Measurements from ENCODE around the gene AFTPH. TPM values are rescaled to one million over a fixed set of nuclear protein-coding genes. Genes with fewer than 3 reads are reported as not detected.

AFTPH gene
- total RNA-seq, 1 donor from 2014 or later: 11.3 TPM

- intact Hi-C loops (cut with micrococcal nuclease): no loop called here
- peaks cover 2% of the 10 kb centered on the region for H3K36me3 ChIP-seq
- no peak overlapping the region for H3K4me3 ChIP-seq
- DNase-seq: no peak
- no peak for TF ChIP-seq CTCF (IDR thresholded peaks at IDR 0.05; ENCODE audit: borderline replicate concordance)
- H3K27me3 ChIP-seq (ENCODE audit: low read depth): no peaks in the 10 kb centered on the region
- no peak overlapping the region for H3K27ac ChIP-seq (replicated peaks)
- no peaks in the 10 kb centered on the region for H3K9me3 ChIP-seq (replicated peaks)
- peaks cover 9% of the 10 kb centered on the region for H3K4me1 ChIP-seq
Observed at GRCh38 chr2:64627860-64628841, 104.0 kb downstream of the AFTPH start.

GRCh38 chr2:64629329-64629781 lies 105.2 kb downstream of the AFTPH start:
- Histone ChIP-seq H3K9me3 (replicated peaks) (no peaks in the 10 kb centered on the region), H3K27me3 (ENCODE audit: low read depth) (no peaks in the 10 kb centered on the region), H3K27ac (replicated peaks) (no peak overlapping the region), H3K4me1 (peaks cover 9% of the 10 kb centered on the region), H3K4me3 (no peak overlapping the region), H3K36me3 (peaks cover 14% of the 10 kb centered on the region)
- DNase-seq: no peak
- TF ChIP-seq CTCF (IDR thresholded peaks at IDR 0.05; ENCODE audit: borderline replicate concordance): no peak
- intact Hi-C loops (cut with micrococcal nuclease): no loop called here

GRCh38 chr2:64629875-64630274 lies 105.7 kb downstream of the AFTPH start:
- Histone ChIP-seq H3K27me3 (ENCODE audit: low read depth) (no peaks in the 10 kb centered on the region), H3K9me3 (replicated peaks) (no peaks in the 10 kb centered on the region), H3K36me3 (peaks cover 20% of the 10 kb centered on the region), H3K27ac (replicated peaks) (no peak overlapping the region), H3K4me3 (no peak overlapping the region), H3K4me1 (peaks cover 9% of the 10 kb centered on the region)
- intact Hi-C loops (cut with micrococcal nuclease): no loop called here
- TF ChIP-seq CTCF (IDR thresholded peaks at IDR 0.05; ENCODE audit: borderline replicate concordance): no peak
- no peak for DNase-seq

- Histone ChIP-seq H3K4me3 (no peak overlapping the region), H3K27me3 (ENCODE audit: low read depth) (no peaks in the 10 kb centered on the region), H3K36me3 (peaks cover 28% of the 10 kb centered on the region), H3K4me1 (peaks cover 10% of the 10 kb centered on the region), H3K9me3 (replicated peaks) (no peaks in the 10 kb centered on the region), H3K27ac (replicated peaks) (no peak overlapping the region)
- DNase-seq: no peak
- no peak for TF ChIP-seq CTCF (IDR thresholded peaks at IDR 0.05; ENCODE audit: borderline replicate concordance)
- intact Hi-C loops (cut with micrococcal nuclease): no loop called here
Observed at GRCh38 chr2:64630752-64631151, 106.6 kb downstream of the AFTPH start.

GRCh38 chr2:64631771-64632170 lies 107.6 kb downstream of the AFTPH start:
- TF ChIP-seq CTCF (IDR thresholded peaks at IDR 0.05; ENCODE audit: borderline replicate concordance): no peak
- no peak overlapping the region for H3K4me3 ChIP-seq
- no peak for DNase-seq
- intact Hi-C loops (cut with micrococcal nuclease): no loop called here
- no peaks in the 10 kb centered on the region for H3K9me3 ChIP-seq (replicated peaks)
- H3K27me3 ChIP-seq (ENCODE audit: low read depth): no peaks in the 10 kb centered on the region
- peaks cover 21% of the 10 kb centered on the region for H3K4me1 ChIP-seq
- H3K36me3 ChIP-seq: peaks cover 37% of the 10 kb centered on the region
- H3K27ac ChIP-seq (replicated peaks): no peak overlapping the region
